MM.1S (cell line): ENCODE results near the gene CDH1.

Experiments used
- DNase-seq: peaks from one replicate; pipeline ENCODE4 v3.0.0-alpha.2; 2015
- H2AFZ ChIP-seq: fragments of 300-600 bp; sonication (generic); 2 replicates; pipeline ENCODE4 v1.6.0; 2016; ENCODE audit warnings: antibody characterized with exemption, low read length
- H3F3A ChIP-seq: fragments of 300-600 bp; sonication (generic); 2 replicates; pipeline ENCODE4 v1.6.1; 2016; ENCODE audit warnings: mild to moderate bottlenecking, antibody characterized with exemption, low read length, moderate library complexity, mixed read lengths; ENCODE audit not compliant: insufficient read depth
- H3K27ac ChIP-seq: fragments of 300-600 bp; sonication (generic); 2 replicates; pipeline ENCODE4 v1.5.1; 2016; ENCODE audit warnings: mild to moderate bottlenecking, low read length
- H3K27me3 ChIP-seq: fragments of 300-600 bp; sonication (generic); replicated peaks from 2 replicates; pipeline ENCODE4 v1.6.0; 2016; ENCODE audit warnings: low read length; ENCODE audit not compliant: insufficient read depth
- H3K36me3 ChIP-seq: fragments of 300-600 bp; sonication (generic); replicated peaks from 2 replicates; pipeline ENCODE4 v1.6.1; 2016; ENCODE audit warnings: mild to moderate bottlenecking, low read length, mixed read lengths; ENCODE audit not compliant: insufficient read depth
- H3K4me1 ChIP-seq: fragments of 300-600 bp; sonication (generic); 2 replicates; pipeline ENCODE4 v1.6.1; 2016; ENCODE audit warnings: low read length, mixed read lengths
- H3K4me2 ChIP-seq: fragments of 300-600 bp; sonication (generic); 2 replicates; pipeline ENCODE4 v1.6.0; 2016; ENCODE audit warnings: low read depth, low read length
- H3K4me3 ChIP-seq: fragments of 300-600 bp; sonication (generic); 2 replicates; pipeline ENCODE4 v1.5.1; 2016; ENCODE audit warnings: low read length, mixed read lengths
- H3K79me2 ChIP-seq: fragments of 300-600 bp; sonication (generic); 2 replicates; pipeline ENCODE4 v1.6.1; 2016; ENCODE audit warnings: mixed run types, low read length, mixed read lengths
- H3K9ac ChIP-seq: fragments of 300-600 bp; sonication (generic); 2 replicates; pipeline ENCODE4 v1.6.1; 2016; ENCODE audit warnings: low read length, mixed read lengths
- H3K9me2 ChIP-seq: fragments of 300-600 bp; sonication (generic); replicated peaks from 2 replicates; pipeline ENCODE4 v1.6.1; 2016; ENCODE audit warnings: mild to moderate bottlenecking, low read length, mixed read lengths; ENCODE audit not compliant: insufficient read depth
- H3K9me3 ChIP-seq: fragments of 300-600 bp; sonication (generic); replicated peaks from 2 replicates; pipeline ENCODE4 v1.6.1; 2016; ENCODE audit warnings: mild to moderate bottlenecking, low read length, mixed read lengths; ENCODE audit not compliant: insufficient read depth
- H4K20me1 ChIP-seq: fragments of 300-600 bp; sonication (generic); 2 replicates; pipeline ENCODE4 v1.6.1; 2016; ENCODE audit warnings: mild to moderate bottlenecking, low read length, moderate library complexity, mixed read lengths; ENCODE audit not compliant: insufficient read depth
- CTCF ChIP-seq: fragments of 300-600 bp; sonication (generic); IDR thresholded peaks from 2 replicates; pipeline ENCODE4 v1.5.1; 2016; ENCODE audit warnings: antibody characterized with exemption, low read length, mixed read lengths
- EZH2 ChIP-seq: fragments of 300-600 bp; sonication (generic); optimal IDR thresholded peaks from 2 replicates; pipeline ENCODE3; 2017; ENCODE audit warnings: low read depth, mild to moderate bottlenecking, antibody characterized with exemption, low read length, mixed read lengths
- EZH2phosphoT487 ChIP-seq: fragments of 300-600 bp; sonication (generic); IDR thresholded peaks from 2 replicates; pipeline ENCODE4 v1.6.1; 2018; ENCODE audit warnings: antibody characterized with exemption, low read length

The CDH1 gene

GRCh38 chr16:68757625-68757935 lies 20.5 kb downstream of the CDH1 start:
- Histone ChIP-seq H3K4me1 (peaks cover 30% of the 10 kb centered on the region), H3K4me3 (0 out of 2 replicates have a peak overlapping the region, but pooled peaks have one; percentile 10), H3K79me2 (no peaks in the 10 kb centered on the region), H2AFZ (no peak overlapping the region), H3K27me3 (no peaks in the 10 kb centered on the region), H3K36me3 (no peaks in the 10 kb centered on the region), H3K9me3 (no peaks in the 10 kb centered on the region), H3K4me2 (peak overlapping the region; percentile 52), H3F3A (peaks cover 34% of the 10 kb centered on the region), H3K9ac (peak overlapping the region; percentile 58; the same call in 1 of the 2 replicates), H4K20me1 (no peaks in the 10 kb centered on the region), H3K9me2 (no peaks in the 10 kb centered on the region), H3K27ac (peak overlapping the region; percentile 90)
- no peak for DNase-seq
- TF ChIP-seq EZH2 (no peak), EZH2phosphoT487 (no peak), CTCF (no peak)

GRCh38 chr16:68759062-68759461 lies 22.0 kb downstream of the CDH1 start:
- H4K20me1 ChIP-seq = no peaks in the 10 kb centered on the region
- H2AFZ ChIP-seq = no peak overlapping the region
- no peaks in the 10 kb centered on the region for H3K36me3 ChIP-seq
- H3K79me2 ChIP-seq = no peaks in the 10 kb centered on the region
- no peaks in the 10 kb centered on the region for H3K9me2 ChIP-seq
- no peaks in the 10 kb centered on the region for H3K9me3 ChIP-seq
- H3K27ac ChIP-seq = no peak overlapping the region
- H3K4me3 ChIP-seq = no peak overlapping the region
- DNase-seq = no peak
- peaks cover 34% of the 10 kb centered on the region for H3F3A ChIP-seq
- H3K4me2 ChIP-seq = no peak overlapping the region
- H3K27me3 ChIP-seq = no peaks in the 10 kb centered on the region
- no peak overlapping the region for H3K9ac ChIP-seq
- TF ChIP-seq EZH2 (no peak), EZH2phosphoT487 (no peak), CTCF (no peak)
- H3K4me1 ChIP-seq = peaks cover 30% of the 10 kb centered on the region

- Histone ChIP-seq H3K36me3 (no peaks in the 10 kb centered on the region), H3K9ac (0 out of 2 replicates have a peak overlapping the region, but pooled peaks have one; percentile 4), H2AFZ (no peak overlapping the region), H3K79me2 (no peaks in the 10 kb centered on the region), H3K4me1 (peaks cover 33% of the 10 kb centered on the region), H3K27ac (peak overlapping the region; percentile 44; the same call in 1 of the 2 replicates), H3K9me3 (no peaks in the 10 kb centered on the region), H3K4me3 (no peak overlapping the region), H3K9me2 (no peaks in the 10 kb centered on the region), H3K4me2 (peak overlapping the region; percentile 17; the same call in 1 of the 2 replicates), H4K20me1 (no peaks in the 10 kb centered on the region), H3K27me3 (no peaks in the 10 kb centered on the region), H3F3A (peaks cover 26% of the 10 kb centered on the region)
- DNase-seq = peak; percentile 84
- TF ChIP-seq EZH2phosphoT487 = no peak
- no peak for TF ChIP-seq EZH2
- TF ChIP-seq CTCF = no peak
Observed at GRCh38 chr16:68760671-68761275, 23.7 kb downstream of the CDH1 start.
